GM12878 (cell line): ENCODE results near the gene SOD2. TPM values are rescaled to one million over a fixed set of nuclear protein-coding genes. Genes with fewer than 3 reads are reported as not detected.

Source experiments
- ATAC-seq: fragments of 200-7000 bp; cut with Tn5 transposase; 3 replicates; pipeline ENCODE4 v1.9.1; 2020; ENCODE audit warnings: mild to moderate bottlenecking, moderate library complexity
- BruUV-seq: library from RNA; stranded (reverse); fragments of 400-500 nt; replicated peaks from 2 replicates; lab custom pipeline; 2021; lab: Mats Ljungman, UMichigan
- CTCF ChIA-PET: fragments of 300-600 bp; sonication (Branson Sonifier 250); formaldehyde crosslinking; extraction: SDS; loops from one replicate; lab custom pipeline; 2021; ENCODE audit warnings: inconsistent platforms; lab: Yijun Ruan, JAX
- POLR2A ChIA-PET: fragments of 350-600 bp; formaldehyde crosslinking; extraction: SDS; loops from one replicate; lab custom pipeline; 2021; ENCODE audit warnings: inconsistent platforms; lab: Charles Lee
- RAD21 ChIA-PET: fragments of 300-600 bp; sonication (Branson Sonifier 250); formaldehyde crosslinking; loops from one replicate; lab custom pipeline; 2023; ENCODE audit warnings: antibody characterized with exemption; ENCODE audit not compliant: unreplicated experiment; lab: Charles Lee
- SMC1A ChIA-PET: fragments of 300-600 bp; sonication (Branson Sonifier 250); formaldehyde crosslinking; loops from one replicate; lab custom pipeline; 2023; ENCODE audit not compliant: unreplicated experiment, uncharacterized antibody; lab: Charles Lee
- DNase-seq: peaks from one replicate; pipeline ENCODE4 v3.0.0-alpha.2; 2011; ENCODE audit warnings: low read depth, low spot score
- FAIRE-seq: peaks from 3 replicates; lab custom pipeline; 2011; peaks lifted over from hg19 to GRCh38; lab: Jason Lieb, UNC
- H2AFZ ChIP-seq: 2 replicates; pipeline ENCODE4 v1.6.0; 2011; ENCODE audit warnings: low read depth, low read length, control low read depth; ENCODE audit not compliant: control insufficient read depth
- H3K27ac ChIP-seq: 2 replicates; pipeline ENCODE4 v1.5.1; 2011; ENCODE audit warnings: control low read depth; ENCODE audit not compliant: control insufficient read depth, insufficient read depth
- H3K27me3 ChIP-seq, 2 experiments: replicated peaks in 1 of 2; 2 replicates each; pipeline versions ENCODE4 v1.6.0 to v1.6.1; 2011; ENCODE audit warnings: low read length in 1 of 2; ENCODE audit not compliant: control insufficient read depth in 2 of 2, insufficient read depth in 2 of 2
- H3K36me3 ChIP-seq, 2 experiments: 2 replicates each; pipeline ENCODE4 v1.5.1; 2011; ENCODE audit warnings: low read length in 1 of 2; ENCODE audit not compliant: control insufficient read depth in 2 of 2, insufficient read depth in 2 of 2
- H3K4me1 ChIP-seq: 2 replicates; pipeline ENCODE4 v1.6.1; 2011; ENCODE audit warnings: mild to moderate bottlenecking, low read length, moderate library complexity, mixed read lengths; ENCODE audit not compliant: control insufficient read depth, insufficient read depth
- H3K4me2 ChIP-seq: 2 replicates; pipeline ENCODE4 v1.6.0; 2011; ENCODE audit warnings: control low read depth; ENCODE audit not compliant: control insufficient read depth, insufficient read depth
- H3K4me3 ChIP-seq: fragments of 200-600 bp; sonication (generic); 2 replicates; pipeline ENCODE4 v1.5.1; 2016
- H3K79me2 ChIP-seq: 2 replicates; pipeline ENCODE4 v1.6.0; 2011; ENCODE audit warnings: low read length; ENCODE audit not compliant: control insufficient read depth, insufficient read depth
- H3K9ac ChIP-seq: 2 replicates; pipeline ENCODE4 v1.8.0; 2011; ENCODE audit warnings: low read length, control low read depth, mixed read lengths; ENCODE audit not compliant: control insufficient read depth, insufficient read depth
- H3K9me3 ChIP-seq: replicated peaks from 3 replicates; pipeline ENCODE4 v1.5.1; 2011; ENCODE audit warnings: mild to moderate bottlenecking, low read length; ENCODE audit not compliant: control insufficient read depth, insufficient read depth
- H4K20me1 ChIP-seq: 2 replicates; pipeline ENCODE4 v1.6.0; 2011; ENCODE audit not compliant: control insufficient read depth, insufficient read depth
- IRF4 ChIP-seq: IDR thresholded peaks from 2 replicates; pipeline ENCODE4 v1.6.1; 2011; ENCODE audit warnings: low read depth, low read length
- PML ChIP-seq: IDR thresholded peaks from 2 replicates; pipeline ENCODE4 v1.6.1; 2012; ENCODE audit warnings: low read length, inconsistent platforms
- TAF1 ChIP-seq: IDR thresholded peaks from 2 replicates; pipeline ENCODE4 v1.6.1; 2011; ENCODE audit warnings: mild to moderate bottlenecking, low read depth, low read length, borderline replicate concordance
- TCF12 ChIP-seq: IDR thresholded peaks from 2 replicates; pipeline ENCODE4 v1.6.1; 2011; ENCODE audit warnings: low read depth, mild to moderate bottlenecking, low read length
- YY1 ChIP-seq: IDR thresholded peaks from 2 replicates; pipeline ENCODE4 v1.6.1; 2011; ENCODE audit warnings: low read depth, mild to moderate bottlenecking, low read length
- WGBS: methylation state at CpG from one replicate; pipeline ENCODE4 v1.1.6; 2016; ENCODE audit warnings: low lambda C conversion rate; ENCODE audit not compliant: insufficient replicate concordance, insufficient coverage; ENCODE audit errors: missing lambda C conversion rate; 5-methylcytosine and 5-hydroxymethylcytosine counted together
- in situ Hi-C: fragments of 300-500 bp; cut with MboI; formaldehyde crosslinking; loops from 9 replicates; pipeline ENCODE4 v1.14.3; 2018; ENCODE audit warnings: mixed read lengths
- intact Hi-C: fragments of 100-400 bp; cut with micrococcal nuclease; formaldehyde crosslinking; loops from one replicate; pipeline ENCODE4 v1.14.2; 2022; ENCODE audit not compliant: unreplicated experiment
- polyA plus RNA-seq, 11 experiments: library from polyadenylated mRNA; depleted of rRNA in 4 of 11; unstranded in 6 of 11; stranded (reverse) in 5 of 11; fragments of >200 nt; fragmentation: Nextera tagmentation in 4 of 11; fragmentation: Illumina TruSeq in 1 of 11; extraction: Ambion mirVana in 4 of 11; extraction: Trizol in 1 of 11; gene quantifications; 1 replicate in 1 of 11; 2 replicates in 10 of 11; pipeline versions ENCODE4 v1.2.1 to v1.2.3, GENCODE V29; 2011 to 2016; ENCODE audit warnings: inconsistent platforms in 2 of 11, missing spikeins in 2 of 11, low read depth in 1 of 11
- total RNA-seq, 4 experiments: library from RNA; depleted of rRNA in 3 of 4; stranded (reverse); fragments of >200 nt in 3 of 4; fragmentation: Illumina TruSeq in 1 of 4; extraction: Trizol in 1 of 4; gene quantifications; 2 replicates each; pipeline versions ENCODE4 v1.2.1 to v1.2.3, GENCODE V29; 2013 to 2021
- TF ChIP-seq, protein P1 (sequence below): fragments of 150-350 bp; IDR thresholded peaks from 2 replicates; pipeline ENCODE4 v1.6.1; 2016; ENCODE audit warnings: low read depth, low read length
- TF ChIP-seq, protein P2 (sequence below): IDR thresholded peaks from 2 replicates; pipeline ENCODE4 v1.6.1; 2011; ENCODE audit warnings: low read depth, mild to moderate bottlenecking, low read length, moderate library complexity, borderline replicate concordance; ENCODE audit errors: extremely low read depth
- TF ChIP-seq, protein P3 (sequence below): fragments of 450-650 bp; formaldehyde crosslinking; IDR thresholded peaks from 2 replicates; pipeline ENCODE4 v1.4.0; 2022; ENCODE audit warnings: mild to moderate bottlenecking, moderate library complexity
- TF ChIP-seq, protein P4 (sequence below): fragments of 450-650 bp; IDR thresholded peaks from 2 replicates; pipeline ENCODE4 v1.6.1; 2017; ENCODE audit warnings: low read depth, mild to moderate bottlenecking, moderate library complexity

SOD2 gene
- total and polyA plus RNA-seq, 10 of the 15 experiments (the other 5 are each of a cell fraction or from before 2014, with no cell fraction given), result 12.1 to 55.8 (median 39.1) TPM

DNA sequence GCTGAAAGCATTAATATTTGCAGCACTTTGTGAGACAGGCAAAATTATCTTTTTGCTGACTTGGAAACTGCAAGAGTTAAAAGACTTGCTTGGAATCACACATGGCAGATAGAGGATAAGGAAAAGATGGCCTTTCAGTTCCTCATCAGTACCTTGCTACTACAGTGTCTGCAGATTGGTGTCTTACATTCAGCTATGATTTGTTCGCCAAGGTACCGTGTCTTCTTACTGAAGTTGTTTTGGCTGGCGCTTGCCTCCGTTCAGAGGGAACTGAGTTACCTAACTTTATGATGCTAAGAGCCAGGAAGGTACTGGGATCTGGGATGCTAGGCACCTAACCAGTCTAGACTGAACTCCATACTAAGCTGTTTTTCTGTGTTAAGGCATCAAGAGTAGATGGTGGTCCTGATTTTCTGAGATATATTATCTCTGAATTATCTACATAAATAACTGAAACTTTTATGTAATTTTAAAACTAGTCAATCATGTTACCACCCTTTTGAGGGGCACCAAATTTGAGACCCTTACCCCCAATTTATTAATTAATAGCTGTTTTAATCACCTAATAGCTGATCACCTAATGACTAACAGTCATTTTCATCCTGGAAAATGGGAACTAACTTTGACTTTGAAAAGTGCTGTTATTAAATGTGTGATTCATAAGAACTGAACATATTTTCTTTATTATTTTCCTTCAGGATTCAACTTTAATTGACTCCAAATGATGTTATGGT is 36.7 kb upstream of the SOD2 start (continued):
- no peak for TF ChIP-seq TCF12
- peak; percentile 42; the same call in 1 of the 2 replicates for TF ChIP-seq IRF4
- TF ChIP-seq TAF1, result 0 out of 2 replicates have a peak, but pooled peaks have one; percentile 26
- TF ChIP-seq, protein P1, sequence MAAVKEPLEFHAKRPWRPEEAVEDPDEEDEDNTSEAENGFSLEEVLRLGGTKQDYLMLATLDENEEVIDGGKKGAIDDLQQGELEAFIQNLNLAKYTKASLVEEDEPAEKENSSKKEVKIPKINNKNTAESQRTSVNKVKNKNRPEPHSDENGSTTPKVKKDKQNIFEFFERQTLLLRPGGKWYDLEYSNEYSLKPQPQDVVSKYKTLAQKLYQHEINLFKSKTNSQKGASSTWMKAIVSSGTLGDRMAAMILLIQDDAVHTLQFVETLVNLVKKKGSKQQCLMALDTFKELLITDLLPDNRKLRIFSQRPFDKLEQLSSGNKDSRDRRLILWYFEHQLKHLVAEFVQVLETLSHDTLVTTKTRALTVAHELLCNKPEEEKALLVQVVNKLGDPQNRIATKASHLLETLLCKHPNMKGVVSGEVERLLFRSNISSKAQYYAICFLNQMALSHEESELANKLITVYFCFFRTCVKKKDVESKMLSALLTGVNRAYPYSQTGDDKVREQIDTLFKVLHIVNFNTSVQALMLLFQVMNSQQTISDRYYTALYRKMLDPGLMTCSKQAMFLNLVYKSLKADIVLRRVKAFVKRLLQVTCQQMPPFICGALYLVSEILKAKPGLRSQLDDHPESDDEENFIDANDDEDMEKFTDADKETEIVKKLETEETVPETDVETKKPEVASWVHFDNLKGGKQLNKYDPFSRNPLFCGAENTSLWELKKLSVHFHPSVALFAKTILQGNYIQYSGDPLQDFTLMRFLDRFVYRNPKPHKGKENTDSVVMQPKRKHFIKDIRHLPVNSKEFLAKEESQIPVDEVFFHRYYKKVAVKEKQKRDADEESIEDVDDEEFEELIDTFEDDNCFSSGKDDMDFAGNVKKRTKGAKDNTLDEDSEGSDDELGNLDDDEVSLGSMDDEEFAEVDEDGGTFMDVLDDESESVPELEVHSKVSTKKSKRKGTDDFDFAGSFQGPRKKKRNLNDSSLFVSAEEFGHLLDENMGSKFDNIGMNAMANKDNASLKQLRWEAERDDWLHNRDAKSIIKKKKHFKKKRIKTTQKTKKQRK, result no peak
- TF ChIP-seq YY1, result 0 out of 2 replicates have a peak, but pooled peaks have one; percentile 13

DNA sequence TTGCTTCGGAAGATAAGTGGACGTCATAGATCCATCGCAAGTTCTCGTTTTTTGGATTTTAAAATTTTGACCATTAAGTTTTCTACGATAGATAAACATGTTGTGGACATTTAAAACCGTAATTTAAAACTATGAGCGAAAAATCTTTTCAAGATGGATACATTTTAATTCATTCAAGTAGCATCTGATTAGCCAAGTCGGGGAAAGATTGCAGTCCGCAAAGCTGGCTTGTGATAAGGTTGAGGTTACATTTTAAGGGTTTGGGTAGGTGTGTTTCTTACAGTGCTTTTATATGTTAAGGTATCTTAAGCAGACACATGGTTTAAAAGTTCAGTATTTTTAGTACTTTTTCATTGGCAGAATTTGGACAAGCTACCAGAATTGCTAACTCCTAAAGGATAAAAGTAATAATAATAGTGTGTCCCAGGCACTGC is 35.5 kb upstream of the SOD2 start:
- intact Hi-C loops (loop anchor here (5.0 kb wide), 1 partner anchor 204 kb away; no protein-coding TSS in a partner anchor), in situ Hi-C loops (no loop called here)
- Histone ChIP-seq H3K9ac (peak overlapping the region; percentile 94), H3K4me2 (peak overlapping the region; percentile 32), H3K36me3 (no peaks in the 10 kb centered on the region; a peak in 1 of 4 replicates), H3K79me2 (peaks cover 95% of the 10 kb centered on the region), H4K20me1 (no peaks in the 10 kb centered on the region), H2AFZ (no peak overlapping the region), H3K27ac (peak overlapping the region; percentile 92), H3K9me3 (no peaks in the 10 kb centered on the region), H3K4me3 (peak overlapping the region; percentile 81), H3K27me3 (no peaks in the 10 kb centered on the region), H3K4me1 (no peaks in the 10 kb centered on the region)
- no peak for DNase-seq
- FAIRE-seq, result no peak
- no TSS peak for BruUV-seq
- 1% methylated on average over 9 of the region's 9 CpGs for WGBS
- ATAC-seq, result no peak
- CTCF ChIA-PET, result interaction anchor here (1.0 to 5.4 kb wide), 7 partner anchors 9 to 124 kb away, joined by 3 to 27 read pairs (median 5); partner anchors contain the start of genes MRPL18 and SOD2
- SMC1A ChIA-PET, result interaction anchor here (1.3 to 11.1 kb wide), 7 partner anchors 9 to 247 kb away, joined by 3 to 108 read pairs (median 12); partner anchors contain the start of genes ACAT2, MRPL18, SOD2 and TCP1
- POLR2A ChIA-PET, result interaction anchor here (0.7 to 6.8 kb wide), 11 partner anchors 10 to 258 kb away, joined by 3 to 85 read pairs (median 4); partner anchors contain the start of genes ACAT2, MRPL18 and TCP1
- RAD21 ChIA-PET, result interaction anchor here (1.3 to 5.1 kb wide), 4 partner anchors 33 to 201 kb away, joined by 4 to 52 read pairs (median 8); partner anchors contain the start of genes ACAT2, MRPL18 and TCP1
- TF ChIP-seq, protein P2, sequence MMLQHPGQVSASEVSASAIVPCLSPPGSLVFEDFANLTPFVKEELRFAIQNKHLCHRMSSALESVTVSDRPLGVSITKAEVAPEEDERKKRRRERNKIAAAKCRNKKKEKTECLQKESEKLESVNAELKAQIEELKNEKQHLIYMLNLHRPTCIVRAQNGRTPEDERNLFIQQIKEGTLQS, result no peak
- TF ChIP-seq, protein P3, sequence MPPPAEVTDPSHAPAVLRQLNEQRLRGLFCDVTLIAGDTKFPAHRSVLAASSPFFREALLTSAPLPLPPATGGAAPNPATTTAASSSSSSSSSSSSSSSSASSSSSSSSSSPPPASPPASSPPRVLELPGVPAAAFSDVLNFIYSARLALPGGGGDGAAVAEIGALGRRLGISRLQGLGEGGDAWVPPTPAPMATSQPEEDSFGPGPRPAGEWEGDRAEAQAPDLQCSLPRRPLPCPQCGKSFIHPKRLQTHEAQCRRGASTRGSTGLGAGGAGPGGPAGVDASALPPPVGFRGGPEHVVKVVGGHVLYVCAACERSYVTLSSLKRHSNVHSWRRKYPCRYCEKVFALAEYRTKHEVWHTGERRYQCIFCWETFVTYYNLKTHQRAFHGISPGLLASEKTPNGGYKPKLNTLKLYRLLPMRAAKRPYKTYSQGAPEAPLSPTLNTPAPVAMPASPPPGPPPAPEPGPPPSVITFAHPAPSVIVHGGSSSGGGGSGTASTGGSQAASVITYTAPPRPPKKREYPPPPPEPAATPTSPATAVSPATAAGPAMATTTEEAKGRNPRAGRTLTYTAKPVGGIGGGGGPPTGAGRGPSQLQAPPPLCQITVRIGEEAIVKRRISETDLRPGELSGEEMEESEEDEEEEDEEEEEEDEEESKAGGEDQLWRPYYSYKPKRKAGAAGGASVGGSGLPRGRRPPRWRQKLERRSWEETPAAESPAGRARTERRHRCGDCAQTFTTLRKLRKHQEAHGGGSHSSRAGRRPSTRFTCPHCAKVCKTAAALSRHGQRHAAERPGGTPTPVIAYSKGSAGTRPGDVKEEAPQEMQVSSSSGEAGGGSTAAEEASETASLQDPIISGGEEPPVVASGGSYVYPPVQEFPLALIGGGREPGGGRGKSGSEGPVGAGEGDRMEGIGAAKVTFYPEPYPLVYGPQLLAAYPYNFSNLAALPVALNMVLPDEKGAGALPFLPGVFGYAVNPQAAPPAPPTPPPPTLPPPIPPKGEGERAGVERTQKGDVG, result no peak
- 0 out of 2 replicates have a peak, but pooled peaks have one; percentile 21 for TF ChIP-seq PML
- TF ChIP-seq, protein P4, sequence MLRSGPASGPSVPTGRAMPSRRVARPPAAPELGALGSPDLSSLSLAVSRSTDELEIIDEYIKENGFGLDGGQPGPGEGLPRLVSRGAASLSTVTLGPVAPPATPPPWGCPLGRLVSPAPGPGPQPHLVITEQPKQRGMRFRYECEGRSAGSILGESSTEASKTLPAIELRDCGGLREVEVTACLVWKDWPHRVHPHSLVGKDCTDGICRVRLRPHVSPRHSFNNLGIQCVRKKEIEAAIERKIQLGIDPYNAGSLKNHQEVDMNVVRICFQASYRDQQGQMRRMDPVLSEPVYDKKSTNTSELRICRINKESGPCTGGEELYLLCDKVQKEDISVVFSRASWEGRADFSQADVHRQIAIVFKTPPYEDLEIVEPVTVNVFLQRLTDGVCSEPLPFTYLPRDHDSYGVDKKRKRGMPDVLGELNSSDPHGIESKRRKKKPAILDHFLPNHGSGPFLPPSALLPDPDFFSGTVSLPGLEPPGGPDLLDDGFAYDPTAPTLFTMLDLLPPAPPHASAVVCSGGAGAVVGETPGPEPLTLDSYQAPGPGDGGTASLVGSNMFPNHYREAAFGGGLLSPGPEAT, result 0 out of 2 replicates have a peak, but pooled peaks have one; percentile 2
